A549 (cell line): ENCODE measurements around the gene LAMB3.

ENCODE experiments used
- CHD2 ChIP-seq: fragments of 150-350 bp; IDR thresholded peaks from 2 replicates; pipeline ENCODE4 v1.6.1; 2014; ENCODE audit warnings: low read length; ENCODE audit not compliant: partially characterized antibody
- EHF ChIP-seq: fragments of 250-450 bp; sonication (Bioruptor Pico); IDR thresholded peaks from 2 replicates; pipeline ENCODE4 v1.5.0; 2020; ENCODE audit warnings: mild to moderate bottlenecking
- EP300 ChIP-seq, 2 experiments: fragments of >200 bp; sonication (Bioruptor Twin); formaldehyde crosslinking; IDR thresholded peaks; 2 replicates in 1 of 2; 3 replicates in 1 of 2; pipeline ENCODE4 v1.6.1; 2016 to 2017
- HDAC2 ChIP-seq: fragments of 200-600 bp; sonication (generic); IDR thresholded peaks from 2 replicates; pipeline ENCODE4 v1.6.1; 2016
- JUNB ChIP-seq: fragments of >200 bp; sonication (Bioruptor Twin); formaldehyde crosslinking; IDR thresholded peaks from 2 replicates; pipeline ENCODE4 v1.6.1; 2016
- KDM1A ChIP-seq: fragments of 200-600 bp; sonication (generic); IDR thresholded peaks from 2 replicates; pipeline ENCODE4 v1.6.1; 2016; ENCODE audit warnings: low read depth, mild to moderate bottlenecking
- KDM5A ChIP-seq: fragments of 200-600 bp; sonication (generic); IDR thresholded peaks from 2 replicates; pipeline ENCODE4 v1.6.1; 2016; ENCODE audit warnings: antibody characterized with exemption, mild to moderate bottlenecking
- RCOR1 ChIP-seq: fragments of 150-350 bp; IDR thresholded peaks from 2 replicates; pipeline ENCODE4 v1.6.1; 2014; ENCODE audit warnings: antibody characterized with exemption, low read length, low read depth
- RNF2 ChIP-seq: fragments of 200-600 bp; sonication (generic); IDR thresholded peaks from 2 replicates; pipeline ENCODE4 v1.6.1; 2016; ENCODE audit warnings: low read depth, mild to moderate bottlenecking, antibody characterized with exemption, moderate library complexity, borderline replicate concordance
- TF ChIP-seq, protein P1 (sequence below): fragments of >200 bp; sonication (Bioruptor Twin); formaldehyde crosslinking; IDR thresholded peaks from 3 replicates; pipeline ENCODE4 v1.5.1; 2016
- TF ChIP-seq, protein P2 (sequence below): IDR thresholded peaks from 2 replicates; pipeline ENCODE4 v1.6.1; 2012; ENCODE audit warnings: low read depth, borderline replicate concordance
- TF ChIP-seq, protein P3 (sequence below): fragments of 200-600 bp; sonication (generic); IDR thresholded peaks from 2 replicates; pipeline ENCODE4 v1.6.1; 2016; ENCODE audit warnings: antibody characterized with exemption, mild to moderate bottlenecking, moderate library complexity
- TF ChIP-seq, protein P4 (sequence below): IDR thresholded peaks from 2 replicates; pipeline ENCODE4 v1.6.1; 2012
- TF ChIP-seq, protein P5 (sequence below): fragments of 450-650 bp; IDR thresholded peaks from 2 replicates; pipeline ENCODE4 v1.6.1; 2014; ENCODE audit warnings: antibody characterized with exemption

DNA sequence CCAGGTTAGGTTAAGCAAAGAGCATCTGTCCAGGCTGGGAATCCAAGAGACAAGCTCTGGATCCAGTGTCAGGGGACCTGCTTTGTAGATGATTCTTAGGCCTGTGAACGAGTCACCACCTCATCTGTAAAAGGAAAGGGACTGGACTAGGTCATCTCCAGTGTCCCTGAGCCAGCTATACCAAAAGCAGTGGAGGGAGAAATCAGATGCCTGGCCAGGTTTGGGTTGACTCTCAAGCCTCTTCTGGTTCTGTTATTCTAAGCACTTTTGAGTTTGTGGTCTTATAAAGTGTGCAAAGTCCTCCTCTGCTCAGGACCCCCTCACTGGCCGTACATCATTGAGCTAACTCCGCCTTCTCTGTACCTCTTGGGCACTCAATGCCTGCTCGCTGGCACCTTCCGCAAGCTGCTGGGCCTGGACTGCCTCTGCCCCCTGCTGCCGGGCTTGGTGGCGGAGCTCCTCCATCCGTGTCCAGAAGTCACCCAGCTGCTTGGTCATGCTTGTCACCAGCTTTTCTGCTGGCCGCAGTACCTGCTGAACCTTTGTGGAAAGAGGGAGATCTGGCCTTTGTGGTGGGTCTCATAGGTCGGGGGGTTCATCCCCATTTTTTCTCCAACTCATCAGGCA, 35.1 kb downstream of the LAMB3 start:
- TF ChIP-seq, protein P1, sequence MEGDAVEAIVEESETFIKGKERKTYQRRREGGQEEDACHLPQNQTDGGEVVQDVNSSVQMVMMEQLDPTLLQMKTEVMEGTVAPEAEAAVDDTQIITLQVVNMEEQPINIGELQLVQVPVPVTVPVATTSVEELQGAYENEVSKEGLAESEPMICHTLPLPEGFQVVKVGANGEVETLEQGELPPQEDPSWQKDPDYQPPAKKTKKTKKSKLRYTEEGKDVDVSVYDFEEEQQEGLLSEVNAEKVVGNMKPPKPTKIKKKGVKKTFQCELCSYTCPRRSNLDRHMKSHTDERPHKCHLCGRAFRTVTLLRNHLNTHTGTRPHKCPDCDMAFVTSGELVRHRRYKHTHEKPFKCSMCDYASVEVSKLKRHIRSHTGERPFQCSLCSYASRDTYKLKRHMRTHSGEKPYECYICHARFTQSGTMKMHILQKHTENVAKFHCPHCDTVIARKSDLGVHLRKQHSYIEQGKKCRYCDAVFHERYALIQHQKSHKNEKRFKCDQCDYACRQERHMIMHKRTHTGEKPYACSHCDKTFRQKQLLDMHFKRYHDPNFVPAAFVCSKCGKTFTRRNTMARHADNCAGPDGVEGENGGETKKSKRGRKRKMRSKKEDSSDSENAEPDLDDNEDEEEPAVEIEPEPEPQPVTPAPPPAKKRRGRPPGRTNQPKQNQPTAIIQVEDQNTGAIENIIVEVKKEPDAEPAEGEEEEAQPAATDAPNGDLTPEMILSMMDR, result no peak
- TF ChIP-seq RNF2, result no peak
- no peak for TF ChIP-seq EP300 (IDR thresholded peaks at IDR 0.05)
- no peak for TF ChIP-seq RCOR1
- TF ChIP-seq, protein P2, sequence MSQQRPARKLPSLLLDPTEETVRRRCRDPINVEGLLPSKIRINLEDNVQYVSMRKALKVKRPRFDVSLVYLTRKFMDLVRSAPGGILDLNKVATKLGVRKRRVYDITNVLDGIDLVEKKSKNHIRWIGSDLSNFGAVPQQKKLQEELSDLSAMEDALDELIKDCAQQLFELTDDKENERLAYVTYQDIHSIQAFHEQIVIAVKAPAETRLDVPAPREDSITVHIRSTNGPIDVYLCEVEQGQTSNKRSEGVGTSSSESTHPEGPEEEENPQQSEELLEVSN, result no peak
- TF ChIP-seq, protein P3, sequence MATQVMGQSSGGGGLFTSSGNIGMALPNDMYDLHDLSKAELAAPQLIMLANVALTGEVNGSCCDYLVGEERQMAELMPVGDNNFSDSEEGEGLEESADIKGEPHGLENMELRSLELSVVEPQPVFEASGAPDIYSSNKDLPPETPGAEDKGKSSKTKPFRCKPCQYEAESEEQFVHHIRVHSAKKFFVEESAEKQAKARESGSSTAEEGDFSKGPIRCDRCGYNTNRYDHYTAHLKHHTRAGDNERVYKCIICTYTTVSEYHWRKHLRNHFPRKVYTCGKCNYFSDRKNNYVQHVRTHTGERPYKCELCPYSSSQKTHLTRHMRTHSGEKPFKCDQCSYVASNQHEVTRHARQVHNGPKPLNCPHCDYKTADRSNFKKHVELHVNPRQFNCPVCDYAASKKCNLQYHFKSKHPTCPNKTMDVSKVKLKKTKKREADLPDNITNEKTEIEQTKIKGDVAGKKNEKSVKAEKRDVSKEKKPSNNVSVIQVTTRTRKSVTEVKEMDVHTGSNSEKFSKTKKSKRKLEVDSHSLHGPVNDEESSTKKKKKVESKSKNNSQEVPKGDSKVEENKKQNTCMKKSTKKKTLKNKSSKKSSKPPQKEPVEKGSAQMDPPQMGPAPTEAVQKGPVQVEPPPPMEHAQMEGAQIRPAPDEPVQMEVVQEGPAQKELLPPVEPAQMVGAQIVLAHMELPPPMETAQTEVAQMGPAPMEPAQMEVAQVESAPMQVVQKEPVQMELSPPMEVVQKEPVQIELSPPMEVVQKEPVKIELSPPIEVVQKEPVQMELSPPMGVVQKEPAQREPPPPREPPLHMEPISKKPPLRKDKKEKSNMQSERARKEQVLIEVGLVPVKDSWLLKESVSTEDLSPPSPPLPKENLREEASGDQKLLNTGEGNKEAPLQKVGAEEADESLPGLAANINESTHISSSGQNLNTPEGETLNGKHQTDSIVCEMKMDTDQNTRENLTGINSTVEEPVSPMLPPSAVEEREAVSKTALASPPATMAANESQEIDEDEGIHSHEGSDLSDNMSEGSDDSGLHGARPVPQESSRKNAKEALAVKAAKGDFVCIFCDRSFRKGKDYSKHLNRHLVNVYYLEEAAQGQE, result no peak
- TF ChIP-seq, protein P4, sequence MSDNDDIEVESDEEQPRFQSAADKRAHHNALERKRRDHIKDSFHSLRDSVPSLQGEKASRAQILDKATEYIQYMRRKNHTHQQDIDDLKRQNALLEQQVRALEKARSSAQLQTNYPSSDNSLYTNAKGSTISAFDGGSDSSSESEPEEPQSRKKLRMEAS, result no peak
- TF ChIP-seq CHD2, result no peak
- no peak for TF ChIP-seq EHF (CRISPR knock-in tag)
- TF ChIP-seq KDM1A, result no peak
- TF ChIP-seq, protein P5, sequence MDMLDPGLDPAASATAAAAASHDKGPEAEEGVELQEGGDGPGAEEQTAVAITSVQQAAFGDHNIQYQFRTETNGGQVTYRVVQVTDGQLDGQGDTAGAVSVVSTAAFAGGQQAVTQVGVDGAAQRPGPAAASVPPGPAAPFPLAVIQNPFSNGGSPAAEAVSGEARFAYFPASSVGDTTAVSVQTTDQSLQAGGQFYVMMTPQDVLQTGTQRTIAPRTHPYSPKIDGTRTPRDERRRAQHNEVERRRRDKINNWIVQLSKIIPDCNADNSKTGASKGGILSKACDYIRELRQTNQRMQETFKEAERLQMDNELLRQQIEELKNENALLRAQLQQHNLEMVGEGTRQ, result no peak
- TF ChIP-seq HDAC2, result no peak
- TF ChIP-seq KDM5A, result no peak
- TF ChIP-seq JUNB, result no peak
